ENCODE results near the gene PRDM7. TPM values are rescaled to one million over a fixed set of nuclear protein-coding genes. Genes with fewer than 3 reads are reported as not detected.
"Not testable (repeated sequence)": the region's sequence is repeated elsewhere in the genome, so short reads cannot be mapped to it uniquely, and the experiment has no call there.

PRDM7 gene
- total RNA-seq, 1 experiment from 2014 or later = not detected

DNA sequence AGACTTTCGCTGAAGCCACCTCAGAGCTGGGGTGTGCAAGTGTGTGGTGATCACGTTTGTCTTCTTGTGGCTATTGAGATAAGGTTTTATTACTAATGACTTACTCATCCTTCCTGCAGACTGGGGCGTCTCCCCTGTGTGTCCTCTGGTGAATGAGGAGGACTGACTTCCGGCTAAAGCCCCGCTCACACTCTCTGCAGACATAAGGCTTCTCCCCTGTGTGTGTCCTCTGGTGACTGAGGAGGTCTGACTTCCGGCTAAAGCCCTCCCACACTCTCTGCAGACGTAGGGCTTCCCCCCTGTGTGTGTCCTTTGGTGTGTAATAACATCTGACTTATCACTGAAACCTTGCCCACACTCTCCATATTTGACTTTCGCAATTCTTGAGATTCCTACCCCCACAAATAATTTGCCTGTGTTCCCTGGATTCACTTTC, 19.4 kb downstream of the PRDM7 start:
- Histone ChIP-seq H2AFZ (ENCODE audit: low read length) (no peak overlapping the region), H2BK12ac (ENCODE audit: insufficient read length, low read depth, low read length) (no peak overlapping the region), H3K9me3 (ENCODE audit: control insufficient read depth, low read depth, low read length) (peaks cover 25% of the 10 kb centered on the region), H3T11ph (ENCODE audit: low read length) (no peak overlapping the region), H4K5ac (ENCODE audit: insufficient read length, low read depth, low read length) (no peak overlapping the region), H2BK20ac (ENCODE audit: low read depth, low read length, poor library complexity, severe bottlenecking) (no peak overlapping the region), H2BK15ac (ENCODE audit: low read depth, low read length) (no peak overlapping the region), H3K4me1 (ENCODE audit: insufficient read depth, low read length) (no peaks in the 10 kb centered on the region; the same call in 1 of the 2 replicates), H2BK5ac (ENCODE audit: insufficient read length, low read length) (no peak overlapping the region), H4K8ac (replicated peaks; ENCODE audit: insufficient read length, low read depth, low read length) (no peak overlapping the region), H3K56ac (ENCODE audit: insufficient read length, low read depth, low read length) (no peak overlapping the region), H3K23ac (ENCODE audit: insufficient read length, low read depth, low read length) (no peak overlapping the region), H3K79me2 (ENCODE audit: insufficient read depth, low read length) (no peaks in the 10 kb centered on the region), H3K18ac (ENCODE audit: insufficient read length, low read depth, low read length) (no peak overlapping the region), H3K14ac (ENCODE audit: insufficient read depth, low read length) (no peak overlapping the region), H2AK5ac (ENCODE audit: insufficient read length, low read length) (no peak overlapping the region), H3K4ac (ENCODE audit: low read depth, low read length) (no peak overlapping the region), H3K79me1 (ENCODE audit: insufficient read depth, low read depth, low read length, poor library complexity, severe bottlenecking) (no peaks in the 10 kb centered on the region), H3K27me3 (ENCODE audit: insufficient read depth, low read length) (no peaks in the 10 kb centered on the region; the same call in 1 of the 2 replicates), H4K91ac (ENCODE audit: insufficient read length, low read depth, low read length) (no peak overlapping the region), H4K20me1 (ENCODE audit: control insufficient read depth, insufficient read depth, insufficient read length) (no peaks in the 10 kb centered on the region), H3K23me2 (ENCODE audit: insufficient read length, low read depth, low read length, poor library complexity, severe bottlenecking) (no peaks in the 10 kb centered on the region), H3K9ac (ENCODE audit: extremely low read depth, insufficient read length, low read length) (no peak overlapping the region), H3K4me2 (ENCODE audit: insufficient read depth, insufficient read length, low read length) (no peak overlapping the region), H3K27ac (ENCODE audit: insufficient read length, low read depth, low read length) (no peak overlapping the region), H2BK120ac (ENCODE audit: low read depth, low read length, poor library complexity, severe bottlenecking) (no peak overlapping the region)
- Mint-ChIP-seq H3K4me1 (peaks cover 0 to 6% of the 10 kb centered on the region in 2 experiments; a peak in 3 of 4 replicates), H3K36me3 (ENCODE audit: insufficient read depth in 1 of 3, low read depth in 3 of 3) (peaks cover 7 to 22% (median 13%) of the 10 kb centered on the region in 3 experiments), H3K9me3 (peaks cover 38 to 46% of the 10 kb centered on the region in 2 experiments), H3K27ac (no peak overlapping the region), H3K27me3 (ENCODE audit: low read depth) (peaks cover 50% of the 10 kb centered on the region), H3K4me3 (no peak overlapping the region)
- no peak for DNase-seq
- TF ChIP-seq, protein P1, sequence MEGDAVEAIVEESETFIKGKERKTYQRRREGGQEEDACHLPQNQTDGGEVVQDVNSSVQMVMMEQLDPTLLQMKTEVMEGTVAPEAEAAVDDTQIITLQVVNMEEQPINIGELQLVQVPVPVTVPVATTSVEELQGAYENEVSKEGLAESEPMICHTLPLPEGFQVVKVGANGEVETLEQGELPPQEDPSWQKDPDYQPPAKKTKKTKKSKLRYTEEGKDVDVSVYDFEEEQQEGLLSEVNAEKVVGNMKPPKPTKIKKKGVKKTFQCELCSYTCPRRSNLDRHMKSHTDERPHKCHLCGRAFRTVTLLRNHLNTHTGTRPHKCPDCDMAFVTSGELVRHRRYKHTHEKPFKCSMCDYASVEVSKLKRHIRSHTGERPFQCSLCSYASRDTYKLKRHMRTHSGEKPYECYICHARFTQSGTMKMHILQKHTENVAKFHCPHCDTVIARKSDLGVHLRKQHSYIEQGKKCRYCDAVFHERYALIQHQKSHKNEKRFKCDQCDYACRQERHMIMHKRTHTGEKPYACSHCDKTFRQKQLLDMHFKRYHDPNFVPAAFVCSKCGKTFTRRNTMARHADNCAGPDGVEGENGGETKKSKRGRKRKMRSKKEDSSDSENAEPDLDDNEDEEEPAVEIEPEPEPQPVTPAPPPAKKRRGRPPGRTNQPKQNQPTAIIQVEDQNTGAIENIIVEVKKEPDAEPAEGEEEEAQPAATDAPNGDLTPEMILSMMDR (conservative IDR thresholded peaks at IDR 0.05) = no peak
- no CpG with 5 or more reads among the region's 8 CpGs for WGBS (ENCODE audit: extremely low coverage, insufficient read length, low lambda C conversion rate)

DNA sequence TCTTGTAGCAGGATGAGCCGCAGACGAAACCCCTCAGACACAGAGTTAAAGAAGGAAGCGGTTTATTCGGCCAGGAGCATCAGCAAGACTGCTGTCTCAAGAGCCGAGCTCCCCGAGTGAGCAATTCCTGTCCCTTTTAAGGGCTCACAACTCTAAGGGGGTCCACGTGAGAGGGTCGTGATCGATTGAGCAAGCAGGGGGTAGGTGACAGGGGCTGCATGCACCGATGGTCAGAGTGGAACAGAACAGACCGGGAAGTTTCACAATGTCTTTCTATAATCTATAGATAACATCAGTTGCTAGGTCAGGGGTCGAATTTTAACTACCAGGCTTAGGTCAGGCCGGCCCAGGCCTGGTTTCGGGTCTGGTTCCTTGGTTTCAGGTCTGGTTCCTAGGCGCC, 20.6 kb downstream of the PRDM7 start:
- not testable (repeated sequence) for H4K5ac ChIP-seq (ENCODE audit: insufficient read length, low read depth, low read length); DNase-seq; H3K4me1 ChIP-seq (ENCODE audit: insufficient read depth, low read length); H3K79me1 ChIP-seq (ENCODE audit: insufficient read depth, low read depth, low read length, poor library complexity, severe bottlenecking); H2BK5ac ChIP-seq (ENCODE audit: insufficient read length, low read length); H3K23me2 ChIP-seq (ENCODE audit: insufficient read length, low read depth, low read length, poor library complexity, severe bottlenecking); H3K79me2 ChIP-seq (ENCODE audit: insufficient read depth, low read length); H4K91ac ChIP-seq (ENCODE audit: insufficient read length, low read depth, low read length); H2BK15ac ChIP-seq (ENCODE audit: low read depth, low read length); H3K27ac ChIP-seq (ENCODE audit: insufficient read length, low read depth, low read length); H4K20me1 ChIP-seq (ENCODE audit: control insufficient read depth, insufficient read depth, insufficient read length); H3K14ac ChIP-seq (ENCODE audit: insufficient read depth, low read length); H3K27me3 ChIP-seq (ENCODE audit: insufficient read depth, low read length); H3K4me1 Mint-ChIP-seq; H3K27ac Mint-ChIP-seq; H3K18ac ChIP-seq (ENCODE audit: insufficient read length, low read depth, low read length); H3K9ac ChIP-seq (ENCODE audit: extremely low read depth, insufficient read length, low read length); H2BK12ac ChIP-seq (ENCODE audit: insufficient read length, low read depth, low read length); H3K4ac ChIP-seq (ENCODE audit: low read depth, low read length); H2BK120ac ChIP-seq (ENCODE audit: low read depth, low read length, poor library complexity, severe bottlenecking); H2AK5ac ChIP-seq (ENCODE audit: insufficient read length, low read length); H3K23ac ChIP-seq (ENCODE audit: insufficient read length, low read depth, low read length); H3K4me2 ChIP-seq (ENCODE audit: insufficient read depth, insufficient read length, low read length); H2AFZ ChIP-seq (ENCODE audit: low read length); H2BK20ac ChIP-seq (ENCODE audit: low read depth, low read length, poor library complexity, severe bottlenecking); H3K4me3 Mint-ChIP-seq; H4K8ac ChIP-seq (replicated peaks; ENCODE audit: insufficient read length, low read depth, low read length); H3T11ph ChIP-seq (ENCODE audit: low read length); H3K56ac ChIP-seq (ENCODE audit: insufficient read length, low read depth, low read length)
- Mint-ChIP-seq H3K9me3 (peaks cover 44 to 51% of the 10 kb centered on the region in 2 experiments), H3K27me3 (ENCODE audit: low read depth) (peaks cover 50% of the 10 kb centered on the region), H3K36me3 (ENCODE audit: insufficient read depth in 1 of 3, low read depth in 3 of 3) (peaks cover 7 to 22% (median 13%) of the 10 kb centered on the region in 3 experiments)
- H3K9me3 ChIP-seq (ENCODE audit: control insufficient read depth, low read depth, low read length) = peaks cover 25% of the 10 kb centered on the region
- no CpG with 5 or more reads among the region's 15 CpGs for WGBS (ENCODE audit: extremely low coverage, insufficient read length, low lambda C conversion rate)

All from H9 (cell line).